WTC11 (cell line): ENCODE data around the gene PIAS3. TPM values are rescaled to one million over a fixed set of nuclear protein-coding genes. Genes with fewer than 3 reads are reported as not detected.

Source experiments
- ATAC-seq: fragments of 200-7000 bp; cut with Tn5 transposase; 2 replicates; pipeline ENCODE4 v1.10.0; 2021; ENCODE audit warnings: mild to moderate bottlenecking, moderate library complexity
- CTCF ChIA-PET: fragments of 300-600 bp; sonication (Branson Sonifier 250); formaldehyde crosslinking; loops from one replicate; lab custom pipeline; 2021; ENCODE audit warnings: antibody characterized with exemption; lab: Charles Lee
- POLR2A ChIA-PET: fragments of 350-600 bp; sonication (Branson Sonifier 250); formaldehyde crosslinking; loops from one replicate; lab custom pipeline; 2021; ENCODE audit warnings: antibody characterized with exemption; lab: Charles Lee
- DNase-seq: peaks from one replicate; pipeline ENCODE4 v3.0.0; 2021; ENCODE audit warnings: low spot score
- H3K27ac Mint-ChIP-seq: 2 replicates; pipeline ENCODE4 v1.8.0; 2021; ENCODE audit warnings: mixed read lengths
- H3K27me3 Mint-ChIP-seq: 2 replicates; pipeline ENCODE4 v1.8.0; 2021; ENCODE audit warnings: low read depth, mild to moderate bottlenecking, moderate library complexity, mixed read lengths
- H3K36me3 Mint-ChIP-seq: 2 replicates; pipeline ENCODE4 v1.8.0; 2021; ENCODE audit warnings: mixed read lengths
- H3K4me1 Mint-ChIP-seq: 2 replicates; pipeline ENCODE4 v1.8.0; 2022; ENCODE audit warnings: mixed read lengths
- H3K4me3 Mint-ChIP-seq: 2 replicates; pipeline ENCODE4 v1.8.0; 2021; ENCODE audit warnings: mild to moderate bottlenecking, moderate library complexity, mixed read lengths
- H3K9me3 Mint-ChIP-seq: 2 replicates; pipeline ENCODE4 v1.8.0; 2021; ENCODE audit warnings: mixed read lengths
- CBFB ChIP-seq: sonication (generic); formaldehyde crosslinking; IDR thresholded peaks from 2 replicates; pipeline ENCODE4 v1.8.1; 2022; ENCODE audit warnings: mild to moderate bottlenecking, low read depth, missing genetic modification reagents
- CREB1 ChIP-seq: sonication (generic); formaldehyde crosslinking; IDR thresholded peaks from 2 replicates; pipeline ENCODE4 v1.8.0; 2023; ENCODE audit warnings: mild to moderate bottlenecking, missing genetic modification reagents
- ESRRA ChIP-seq: sonication (generic); formaldehyde crosslinking; IDR thresholded peaks from 2 replicates; pipeline ENCODE4 v1.8.1; 2022; ENCODE audit warnings: mild to moderate bottlenecking, missing genetic modification reagents, borderline replicate concordance
- ETV6 ChIP-seq: sonication (generic); formaldehyde crosslinking; IDR thresholded peaks from 2 replicates; pipeline ENCODE4 v1.8.1; 2022; ENCODE audit warnings: mild to moderate bottlenecking, missing genetic modification reagents
- GABPB1 ChIP-seq: sonication (generic); formaldehyde crosslinking; IDR thresholded peaks from 2 replicates; pipeline ENCODE4 v1.8.1; 2023; ENCODE audit warnings: mild to moderate bottlenecking, missing genetic modification reagents
- KAT7 ChIP-seq: sonication (generic); formaldehyde crosslinking; IDR thresholded peaks from 2 replicates; pipeline ENCODE4 v1.8.1; 2023; ENCODE audit warnings: missing genetic modification reagents, mild to moderate bottlenecking, borderline replicate concordance
- MXD4 ChIP-seq: fragments of 250-450 bp; sonication (Bioruptor Pico); IDR thresholded peaks from 2 replicates; pipeline ENCODE4 v1.8.0; 2021; ENCODE audit warnings: mild to moderate bottlenecking, moderate library complexity, borderline replicate concordance
- NFE2L1 ChIP-seq: sonication (generic); formaldehyde crosslinking; IDR thresholded peaks from 2 replicates; pipeline ENCODE4 v1.8.1; 2023; ENCODE audit warnings: missing genetic modification reagents
- OVOL2 ChIP-seq: fragments of 250-450 bp; sonication (Bioruptor Pico); IDR thresholded peaks from 2 replicates; pipeline ENCODE4 v1.9.0; 2021; ENCODE audit warnings: mild to moderate bottlenecking, borderline replicate concordance
- RORB ChIP-seq: fragments of 250-450 bp; sonication (Bioruptor Pico); IDR thresholded peaks from 2 replicates; pipeline ENCODE4 v1.9.0; 2021; ENCODE audit warnings: mild to moderate bottlenecking
- TEAD1 ChIP-seq: sonication (generic); formaldehyde crosslinking; IDR thresholded peaks from 2 replicates; pipeline ENCODE4 v1.8.0; 2022; ENCODE audit warnings: mild to moderate bottlenecking, missing genetic modification reagents
- ZNF138 ChIP-seq: sonication (generic); formaldehyde crosslinking; conservative IDR thresholded peaks from 2 replicates; pipeline ENCODE4 v1.8.1; 2022; ENCODE audit warnings: mild to moderate bottlenecking, moderate library complexity, missing genetic modification reagents
- ZNF232 ChIP-seq: sonication (generic); formaldehyde crosslinking; IDR thresholded peaks from 2 replicates; pipeline ENCODE4 v1.8.0; 2022; ENCODE audit warnings: mild to moderate bottlenecking, missing genetic modification reagents
- ZNF263 ChIP-seq: sonication (generic); formaldehyde crosslinking; IDR thresholded peaks from 2 replicates; pipeline ENCODE4 v1.8.1; 2022; ENCODE audit warnings: low read depth, mild to moderate bottlenecking, moderate library complexity, missing genetic modification reagents
- total RNA-seq: library from RNA; stranded (reverse); gene quantifications from 3 replicates; pipeline ENCODE4 v1.2.3, GENCODE V29; 2021
- TF ChIP-seq, protein P1 (sequence below): sonication (generic); formaldehyde crosslinking; IDR thresholded peaks from 2 replicates; pipeline ENCODE4 v1.8.1; 2023; ENCODE audit warnings: mild to moderate bottlenecking, missing genetic modification reagents, borderline replicate concordance
- TF ChIP-seq, protein P2 (sequence below): sonication (generic); formaldehyde crosslinking; IDR thresholded peaks from 2 replicates; pipeline ENCODE4 v1.8.0; 2022; ENCODE audit warnings: mild to moderate bottlenecking, missing genetic modification reagents
- TF ChIP-seq, protein P3 (sequence below): sonication (generic); formaldehyde crosslinking; IDR thresholded peaks from 2 replicates; pipeline ENCODE4 v1.8.1; 2023; ENCODE audit warnings: mild to moderate bottlenecking, missing genetic modification reagents, moderate library complexity
- TF ChIP-seq, protein P4 (sequence below): sonication (generic); formaldehyde crosslinking; conservative IDR thresholded peaks from 2 replicates; pipeline ENCODE4 v1.8.1; 2022; ENCODE audit warnings: mild to moderate bottlenecking, missing genetic modification reagents
- TF ChIP-seq, protein P5 (sequence below): fragments of 250-450 bp; sonication (Bioruptor Pico); IDR thresholded peaks from 2 replicates; pipeline ENCODE4 v2.1.2; 2022; ENCODE audit warnings: mild to moderate bottlenecking, moderate library complexity
- TF ChIP-seq, protein P6 (sequence below): sonication (generic); formaldehyde crosslinking; IDR thresholded peaks from 2 replicates; pipeline ENCODE4 v1.8.0; 2023; ENCODE audit warnings: missing genetic modification reagents

Gene PIAS3
- total RNA-seq, 1 experiment from 2014 or later = 44.9 TPM

DNA sequence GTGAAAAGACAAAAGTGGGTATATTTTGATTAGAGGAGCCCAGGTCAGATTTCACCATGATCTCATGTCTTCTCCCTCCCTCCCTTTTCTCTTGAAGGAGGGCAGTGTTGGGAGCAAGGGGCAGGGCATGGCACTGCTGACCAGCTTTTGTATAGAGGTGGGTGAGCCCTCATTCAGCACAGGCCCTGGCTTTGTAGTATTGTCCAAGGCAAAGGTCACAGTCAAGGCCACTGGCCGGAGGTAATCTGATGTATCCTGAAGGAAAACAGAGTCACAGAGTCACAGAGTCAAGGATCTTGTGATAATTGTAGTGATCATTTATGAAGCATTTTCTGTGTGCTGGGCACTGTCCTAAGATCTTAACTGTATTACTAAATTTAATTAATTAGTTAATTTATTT is 39.1 kb upstream of the PIAS3 start (continued):
- TF ChIP-seq, protein P1, sequence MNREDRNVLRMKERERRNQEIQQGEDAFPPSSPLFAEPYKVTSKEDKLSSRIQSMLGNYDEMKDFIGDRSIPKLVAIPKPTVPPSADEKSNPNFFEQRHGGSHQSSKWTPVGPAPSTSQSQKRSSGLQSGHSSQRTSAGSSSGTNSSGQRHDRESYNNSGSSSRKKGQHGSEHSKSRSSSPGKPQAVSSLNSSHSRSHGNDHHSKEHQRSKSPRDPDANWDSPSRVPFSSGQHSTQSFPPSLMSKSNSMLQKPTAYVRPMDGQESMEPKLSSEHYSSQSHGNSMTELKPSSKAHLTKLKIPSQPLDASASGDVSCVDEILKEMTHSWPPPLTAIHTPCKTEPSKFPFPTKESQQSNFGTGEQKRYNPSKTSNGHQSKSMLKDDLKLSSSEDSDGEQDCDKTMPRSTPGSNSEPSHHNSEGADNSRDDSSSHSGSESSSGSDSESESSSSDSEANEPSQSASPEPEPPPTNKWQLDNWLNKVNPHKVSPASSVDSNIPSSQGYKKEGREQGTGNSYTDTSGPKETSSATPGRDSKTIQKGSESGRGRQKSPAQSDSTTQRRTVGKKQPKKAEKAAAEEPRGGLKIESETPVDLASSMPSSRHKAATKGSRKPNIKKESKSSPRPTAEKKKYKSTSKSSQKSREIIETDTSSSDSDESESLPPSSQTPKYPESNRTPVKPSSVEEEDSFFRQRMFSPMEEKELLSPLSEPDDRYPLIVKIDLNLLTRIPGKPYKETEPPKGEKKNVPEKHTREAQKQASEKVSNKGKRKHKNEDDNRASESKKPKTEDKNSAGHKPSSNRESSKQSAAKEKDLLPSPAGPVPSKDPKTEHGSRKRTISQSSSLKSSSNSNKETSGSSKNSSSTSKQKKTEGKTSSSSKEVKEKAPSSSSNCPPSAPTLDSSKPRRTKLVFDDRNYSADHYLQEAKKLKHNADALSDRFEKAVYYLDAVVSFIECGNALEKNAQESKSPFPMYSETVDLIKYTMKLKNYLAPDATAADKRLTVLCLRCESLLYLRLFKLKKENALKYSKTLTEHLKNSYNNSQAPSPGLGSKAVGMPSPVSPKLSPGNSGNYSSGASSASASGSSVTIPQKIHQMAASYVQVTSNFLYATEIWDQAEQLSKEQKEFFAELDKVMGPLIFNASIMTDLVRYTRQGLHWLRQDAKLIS (CRISPR knock-in tag) = no peak

DNA sequence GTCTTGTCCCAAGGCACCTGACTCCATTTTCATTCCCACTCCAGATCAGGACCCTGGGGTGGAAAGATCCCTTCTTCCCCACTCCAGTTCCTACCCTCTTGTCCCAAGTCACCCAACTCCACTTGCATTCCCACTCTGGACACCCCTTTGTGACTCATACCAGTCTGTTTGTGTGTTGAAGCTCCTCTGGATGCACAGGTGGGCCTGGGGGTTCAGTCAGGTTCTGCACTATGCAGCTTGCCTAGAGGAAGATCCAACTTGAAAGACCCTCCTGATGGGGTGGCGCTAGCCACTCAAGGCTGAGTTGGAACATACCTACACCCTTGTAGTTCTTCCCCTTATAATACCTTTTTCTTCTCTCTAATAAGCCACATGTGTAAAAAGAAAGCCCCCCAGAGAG is 36.6 kb upstream of the PIAS3 start:
- POLR2A ChIA-PET = no interaction called here
- H3K9me3 Mint-ChIP-seq = no peaks in the 10 kb centered on the region
- H3K4me3 Mint-ChIP-seq = no peak overlapping the region
- TF ChIP-seq, protein P2, sequence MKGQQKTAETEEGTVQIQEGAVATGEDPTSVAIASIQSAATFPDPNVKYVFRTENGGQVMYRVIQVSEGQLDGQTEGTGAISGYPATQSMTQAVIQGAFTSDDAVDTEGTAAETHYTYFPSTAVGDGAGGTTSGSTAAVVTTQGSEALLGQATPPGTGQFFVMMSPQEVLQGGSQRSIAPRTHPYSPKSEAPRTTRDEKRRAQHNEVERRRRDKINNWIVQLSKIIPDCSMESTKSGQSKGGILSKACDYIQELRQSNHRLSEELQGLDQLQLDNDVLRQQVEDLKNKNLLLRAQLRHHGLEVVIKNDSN (CRISPR knock-in tag) = no peak
- TF ChIP-seq ZNF138 (CRISPR knock-in tag) = no peak
- TF ChIP-seq, protein P3, sequence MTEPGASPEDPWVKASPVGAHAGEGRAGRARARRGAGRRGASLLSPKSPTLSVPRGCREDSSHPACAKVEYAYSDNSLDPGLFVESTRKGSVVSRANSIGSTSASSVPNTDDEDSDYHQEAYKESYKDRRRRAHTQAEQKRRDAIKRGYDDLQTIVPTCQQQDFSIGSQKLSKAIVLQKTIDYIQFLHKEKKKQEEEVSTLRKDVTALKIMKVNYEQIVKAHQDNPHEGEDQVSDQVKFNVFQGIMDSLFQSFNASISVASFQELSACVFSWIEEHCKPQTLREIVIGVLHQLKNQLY (CRISPR knock-in tag) = no peak
- no peak for TF ChIP-seq ZNF232
- TF ChIP-seq ETV6 (CRISPR knock-in tag) = no peak
- TF ChIP-seq, protein P4, sequence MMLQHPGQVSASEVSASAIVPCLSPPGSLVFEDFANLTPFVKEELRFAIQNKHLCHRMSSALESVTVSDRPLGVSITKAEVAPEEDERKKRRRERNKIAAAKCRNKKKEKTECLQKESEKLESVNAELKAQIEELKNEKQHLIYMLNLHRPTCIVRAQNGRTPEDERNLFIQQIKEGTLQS (CRISPR knock-in tag) = no peak
- no peak for TF ChIP-seq MXD4 (CRISPR knock-in tag)
- TF ChIP-seq ZNF263 (CRISPR knock-in tag) = no peak
- no peak for TF ChIP-seq NFE2L1 (CRISPR knock-in tag)
- TF ChIP-seq TEAD1 (CRISPR knock-in tag) = no peak
- TF ChIP-seq, protein P5, sequence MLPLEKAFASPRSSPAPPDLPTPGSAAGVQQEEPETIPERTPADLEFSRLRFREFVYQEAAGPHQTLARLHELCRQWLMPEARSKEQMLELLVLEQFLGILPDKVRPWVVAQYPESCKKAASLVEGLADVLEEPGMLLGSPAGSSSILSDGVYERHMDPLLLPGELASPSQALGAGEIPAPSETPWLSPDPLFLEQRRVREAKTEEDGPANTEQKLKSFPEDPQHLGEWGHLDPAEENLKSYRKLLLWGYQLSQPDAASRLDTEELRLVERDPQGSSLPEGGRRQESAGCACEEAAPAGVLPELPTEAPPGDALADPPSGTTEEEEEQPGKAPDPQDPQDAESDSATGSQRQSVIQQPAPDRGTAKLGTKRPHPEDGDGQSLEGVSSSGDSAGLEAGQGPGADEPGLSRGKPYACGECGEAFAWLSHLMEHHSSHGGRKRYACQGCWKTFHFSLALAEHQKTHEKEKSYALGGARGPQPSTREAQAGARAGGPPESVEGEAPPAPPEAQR (CRISPR knock-in tag) = no peak
- no peak for TF ChIP-seq ESRRA (CRISPR knock-in tag)
- TF ChIP-seq, protein P6, sequence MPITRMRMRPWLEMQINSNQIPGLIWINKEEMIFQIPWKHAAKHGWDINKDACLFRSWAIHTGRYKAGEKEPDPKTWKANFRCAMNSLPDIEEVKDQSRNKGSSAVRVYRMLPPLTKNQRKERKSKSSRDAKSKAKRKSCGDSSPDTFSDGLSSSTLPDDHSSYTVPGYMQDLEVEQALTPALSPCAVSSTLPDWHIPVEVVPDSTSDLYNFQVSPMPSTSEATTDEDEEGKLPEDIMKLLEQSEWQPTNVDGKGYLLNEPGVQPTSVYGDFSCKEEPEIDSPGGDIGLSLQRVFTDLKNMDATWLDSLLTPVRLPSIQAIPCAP (CRISPR knock-in tag) = no peak
- TF ChIP-seq CBFB (CRISPR knock-in tag) = no peak
- no peak for TF ChIP-seq CREB1 (CRISPR knock-in tag)
- no peak for TF ChIP-seq GABPB1
- no peak for TF ChIP-seq KAT7 (CRISPR knock-in tag)
- TF ChIP-seq OVOL2 (CRISPR knock-in tag) = no peak
- TF ChIP-seq RORB (CRISPR knock-in tag) = no peak
- TF ChIP-seq, protein P1 (CRISPR knock-in tag) = no peak
- no peak for DNase-seq
- peaks cover 17% of the 10 kb centered on the region for H3K27me3 Mint-ChIP-seq
- H3K27ac Mint-ChIP-seq = no peak overlapping the region
- H3K4me1 Mint-ChIP-seq = peaks cover 14% of the 10 kb centered on the region
- ATAC-seq = no peak
- H3K36me3 Mint-ChIP-seq = no peaks in the 10 kb centered on the region
- CTCF ChIA-PET = interaction anchor here (1.0 to 2.0 kb wide), 4 partner anchors 14 to 69 kb away, joined by 3 to 6 read pairs (median 4); partner anchors contain the start of genes ANKRD34A, ITGA10, NUDT17 and POLR3GL
